ENCODE data around the gene EDIL3. TPM values are rescaled to one million over a fixed set of nuclear protein-coding genes. Genes with fewer than 3 reads are reported as not detected.

The EDIL3 gene
- total and polyA plus RNA-seq, 9 of the 15 experiments (the other 6 are each of a cell fraction or from before 2014, with no cell fraction given): 0.09 TPM; not detected in 8

- TF ChIP-seq KDM5B (IDR thresholded peaks at IDR 0.05; ENCODE audit: insufficient replicate concordance, low read depth, low read length): no peak
- TF ChIP-seq ZNF77 (CRISPR knock-in tag; IDR thresholded peaks at IDR 0.05): no peak
These were observed 488.8 kb downstream of the EDIL3 start (continued) for GRCh38 chr5:83895860-83896259.

GRCh38 chr5:83891261-83891660 is 493.4 kb downstream of the EDIL3 start:
- BruUV-seq (replicated peaks): no TSS peak
- no peaks in the 10 kb centered on the region for H3K36me3 ChIP-seq (ENCODE audit: control insufficient read depth, insufficient read depth, low read length)
- 0% methylated on average over 2 of the region's 2 CpGs for WGBS (ENCODE audit: insufficient coverage, low coverage, missing lambda C conversion rate)
- CTCF ChIA-PET (ENCODE audit: low intra/inter-chr PET ratio): no interaction called here
- DNase-seq (ENCODE audit: extremely low read depth in 1 of 4, low spot score in 3 of 4) (no peak), ATAC-seq (no peak), FAIRE-seq (no peak)
- no peak overlapping the region for H3K27ac ChIP-seq (ENCODE audit: extremely low read depth, low read depth, low read length)
- H3K4me1 ChIP-seq (replicated peaks in 1 of 2; ENCODE audit: control insufficient read depth in 2 of 2, insufficient read depth in 2 of 2, low read length in 2 of 2): no peaks in the 10 kb centered on the region
- POLR2A ChIA-PET: no interaction called here
- TF ChIP-seq KDM4B (IDR thresholded peaks at IDR 0.05; ENCODE audit: borderline replicate concordance in 2 of 2, low read depth in 1 of 2) (no peak), CC2D1A (IDR thresholded peaks at IDR 0.05) (no peak), USF1 (CRISPR knock-in tag; IDR thresholded peaks at IDR 0.05) (no peak), ZNF311 (CRISPR knock-in tag; IDR thresholded peaks at IDR 0.05) (no peak), TRIM24 (IDR thresholded peaks at IDR 0.05) (no peak), ZNF780A (CRISPR knock-in tag; IDR thresholded peaks at IDR 0.05) (no peak), ZFPM2 (CRISPR knock-in tag; IDR thresholded peaks at IDR 0.05) (no peak)
- TF ChIP-seq, protein P1, sequence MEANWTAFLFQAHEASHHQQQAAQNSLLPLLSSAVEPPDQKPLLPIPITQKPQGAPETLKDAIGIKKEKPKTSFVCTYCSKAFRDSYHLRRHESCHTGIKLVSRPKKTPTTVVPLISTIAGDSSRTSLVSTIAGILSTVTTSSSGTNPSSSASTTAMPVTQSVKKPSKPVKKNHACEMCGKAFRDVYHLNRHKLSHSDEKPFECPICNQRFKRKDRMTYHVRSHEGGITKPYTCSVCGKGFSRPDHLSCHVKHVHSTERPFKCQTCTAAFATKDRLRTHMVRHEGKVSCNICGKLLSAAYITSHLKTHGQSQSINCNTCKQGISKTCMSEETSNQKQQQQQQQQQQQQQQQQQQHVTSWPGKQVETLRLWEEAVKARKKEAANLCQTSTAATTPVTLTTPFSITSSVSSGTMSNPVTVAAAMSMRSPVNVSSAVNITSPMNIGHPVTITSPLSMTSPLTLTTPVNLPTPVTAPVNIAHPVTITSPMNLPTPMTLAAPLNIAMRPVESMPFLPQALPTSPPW (CRISPR knock-in tag; IDR thresholded peaks at IDR 0.05): no peak
- TF ChIP-seq, protein P2, sequence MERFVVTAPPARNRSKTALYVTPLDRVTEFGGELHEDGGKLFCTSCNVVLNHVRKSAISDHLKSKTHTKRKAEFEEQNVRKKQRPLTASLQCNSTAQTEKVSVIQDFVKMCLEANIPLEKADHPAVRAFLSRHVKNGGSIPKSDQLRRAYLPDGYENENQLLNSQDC (CRISPR knock-in tag; IDR thresholded peaks at IDR 0.05): no peak
- TF ChIP-seq, protein P3, sequence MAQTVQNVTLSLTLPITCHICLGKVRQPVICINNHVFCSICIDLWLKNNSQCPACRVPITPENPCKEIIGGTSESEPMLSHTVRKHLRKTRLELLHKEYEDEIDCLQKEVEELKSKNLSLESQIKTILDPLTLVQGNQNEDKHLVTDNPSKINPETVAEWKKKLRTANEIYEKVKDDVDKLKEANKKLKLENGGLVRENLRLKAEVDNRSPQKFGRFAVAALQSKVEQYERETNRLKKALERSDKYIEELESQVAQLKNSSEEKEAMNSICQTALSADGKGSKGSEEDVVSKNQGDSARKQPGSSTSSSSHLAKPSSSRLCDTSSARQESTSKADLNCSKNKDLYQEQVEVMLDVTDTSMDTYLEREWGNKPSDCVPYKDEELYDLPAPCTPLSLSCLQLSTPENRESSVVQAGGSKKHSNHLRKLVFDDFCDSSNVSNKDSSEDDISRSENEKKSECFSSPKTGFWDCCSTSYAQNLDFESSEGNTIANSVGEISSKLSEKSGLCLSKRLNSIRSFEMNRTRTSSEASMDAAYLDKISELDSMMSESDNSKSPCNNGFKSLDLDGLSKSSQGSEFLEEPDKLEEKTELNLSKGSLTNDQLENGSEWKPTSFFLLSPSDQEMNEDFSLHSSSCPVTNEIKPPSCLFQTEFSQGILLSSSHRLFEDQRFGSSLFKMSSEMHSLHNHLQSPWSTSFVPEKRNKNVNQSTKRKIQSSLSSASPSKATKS (CRISPR knock-in tag; IDR thresholded peaks at IDR 0.05): no peak
- no peaks in the 10 kb centered on the region for H3K27me3 ChIP-seq (ENCODE audit: control insufficient read depth in 2 of 2, insufficient read depth in 2 of 2, low read length in 2 of 2)
- in situ Hi-C loops (cut with MboI) (no loop called here), intact Hi-C loops (cut with micrococcal nuclease) (no loop called here)
- no peaks in the 10 kb centered on the region for H3K79me2 ChIP-seq (ENCODE audit: control insufficient read depth, insufficient read depth, low read length)
- no peak overlapping the region for H3K4me3 ChIP-seq
- no peak overlapping the region for H3K9ac ChIP-seq (ENCODE audit: insufficient read depth in 1 of 2, low read depth in 2 of 2, low read length in 2 of 2)
- H2AFZ ChIP-seq (ENCODE audit: low read depth, low read length): no peak overlapping the region
- no peak overlapping the region for H3K4me2 ChIP-seq (ENCODE audit: insufficient read depth, low read length)
- H3K9me3 ChIP-seq (replicated peaks; ENCODE audit: control insufficient read depth, insufficient read depth, low read depth, low read length): 0 out of 2 replicates have a peak, but pooled peaks cover 1% of the 10 kb centered on the region
- no peaks in the 10 kb centered on the region for H3K9me1 ChIP-seq (ENCODE audit: control insufficient read depth, insufficient read depth, low read length)
- H4K20me1 ChIP-seq (replicated peaks; ENCODE audit: control insufficient read depth, insufficient read depth, low read length): no peaks in the 10 kb centered on the region

Measured in K562 (cell line).